NK-92 treated with Interleukin-12 subunit alpha and Interleukin-12 subunit beta, amount 100 ng/mL, for 24 hours (cell line): Measurements from ENCODE around the gene LGR4.
"Not testable (repeated sequence)": the region's sequence is repeated elsewhere in the genome, so short reads cannot be mapped to it uniquely, and the experiment has no call there.

Experiments used
- DNase-seq: peaks from one replicate; lab custom pipeline; 2025; lab: John Stamatoyannopoulos, UW

LGR4 gene, protein sequence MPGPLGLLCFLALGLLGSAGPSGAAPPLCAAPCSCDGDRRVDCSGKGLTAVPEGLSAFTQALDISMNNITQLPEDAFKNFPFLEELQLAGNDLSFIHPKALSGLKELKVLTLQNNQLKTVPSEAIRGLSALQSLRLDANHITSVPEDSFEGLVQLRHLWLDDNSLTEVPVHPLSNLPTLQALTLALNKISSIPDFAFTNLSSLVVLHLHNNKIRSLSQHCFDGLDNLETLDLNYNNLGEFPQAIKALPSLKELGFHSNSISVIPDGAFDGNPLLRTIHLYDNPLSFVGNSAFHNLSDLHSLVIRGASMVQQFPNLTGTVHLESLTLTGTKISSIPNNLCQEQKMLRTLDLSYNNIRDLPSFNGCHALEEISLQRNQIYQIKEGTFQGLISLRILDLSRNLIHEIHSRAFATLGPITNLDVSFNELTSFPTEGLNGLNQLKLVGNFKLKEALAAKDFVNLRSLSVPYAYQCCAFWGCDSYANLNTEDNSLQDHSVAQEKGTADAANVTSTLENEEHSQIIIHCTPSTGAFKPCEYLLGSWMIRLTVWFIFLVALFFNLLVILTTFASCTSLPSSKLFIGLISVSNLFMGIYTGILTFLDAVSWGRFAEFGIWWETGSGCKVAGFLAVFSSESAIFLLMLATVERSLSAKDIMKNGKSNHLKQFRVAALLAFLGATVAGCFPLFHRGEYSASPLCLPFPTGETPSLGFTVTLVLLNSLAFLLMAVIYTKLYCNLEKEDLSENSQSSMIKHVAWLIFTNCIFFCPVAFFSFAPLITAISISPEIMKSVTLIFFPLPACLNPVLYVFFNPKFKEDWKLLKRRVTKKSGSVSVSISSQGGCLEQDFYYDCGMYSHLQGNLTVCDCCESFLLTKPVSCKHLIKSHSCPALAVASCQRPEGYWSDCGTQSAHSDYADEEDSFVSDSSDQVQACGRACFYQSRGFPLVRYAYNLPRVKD

GRCh38 chr11:27472398-27473016 lies at the start of gene LGR4:
Gene LGR4, minus strand, starts transcription at chr11:27472790. Its CDS starts 488 bp downstream, at chr11:27472302.
- no peak for DNase-seq

- no peak for DNase-seq
Measured at GRCh38 chr11:27520226-27520625, 47.6 kb upstream of the LGR4 start.

GRCh38 chr11:27518518-27518917 lies 45.9 kb upstream of the LGR4 start:
- DNase-seq: no peak

DNA sequence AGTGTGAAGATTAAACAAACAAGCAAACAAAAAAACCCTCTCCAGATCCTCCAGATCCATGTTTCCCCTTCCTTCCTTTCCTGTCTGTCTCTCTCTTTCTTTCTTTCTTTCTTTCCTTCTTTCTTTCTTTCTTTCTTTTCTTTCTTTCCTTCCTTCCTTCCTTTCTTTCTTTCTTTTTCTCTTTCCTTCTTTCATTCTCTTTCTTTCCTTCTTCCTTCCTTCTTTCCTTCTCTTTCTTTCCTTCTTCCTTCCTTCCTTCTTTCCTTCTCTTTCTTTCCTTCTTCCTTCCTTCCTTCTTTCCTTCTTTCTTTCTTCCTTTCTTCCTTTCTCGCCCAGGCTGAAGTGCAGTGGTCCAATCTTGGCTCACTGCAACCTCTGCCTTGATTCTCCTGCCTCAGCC lies 44.9 kb upstream of the LGR4 start:
- not testable (repeated sequence) for DNase-seq

GRCh38 chr11:27514558-27514957 lies 42.0 kb upstream of the LGR4 start:
- DNase-seq: no peak

GRCh38 chr11:27514076-27514475 lies 41.5 kb upstream of the LGR4 start:
- DNase-seq: no peak

DNA sequence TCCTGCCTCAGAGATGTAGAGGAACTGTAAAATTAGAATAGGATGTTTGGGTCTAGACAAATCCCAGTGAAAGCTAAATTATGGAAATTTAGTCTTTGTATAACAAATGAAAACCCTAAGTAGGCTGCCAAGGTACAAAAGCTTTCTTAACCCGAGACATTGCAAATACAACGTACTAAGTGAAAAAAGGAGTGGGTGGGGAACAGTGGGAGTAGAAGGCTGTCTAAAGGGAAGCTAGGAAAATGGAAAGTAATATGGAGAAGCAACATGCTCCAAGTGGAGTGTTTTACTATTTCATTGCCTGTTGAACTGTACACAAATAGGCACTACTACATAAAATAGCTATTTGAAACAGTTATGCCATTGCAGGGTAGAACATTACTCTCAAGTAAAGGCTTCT lies 40.8 kb upstream of the LGR4 start:
- no peak for DNase-seq

- DNase-seq: no peak
Measured at GRCh38 chr11:27512238-27512637, 39.6 kb upstream of the LGR4 start.

GRCh38 chr11:27509908-27510307 lies 37.3 kb upstream of the LGR4 start:
- no peak for DNase-seq

GRCh38 chr11:27507557-27508322 lies 35.1 kb upstream of the LGR4 start:
- DNase-seq: no peak

DNA sequence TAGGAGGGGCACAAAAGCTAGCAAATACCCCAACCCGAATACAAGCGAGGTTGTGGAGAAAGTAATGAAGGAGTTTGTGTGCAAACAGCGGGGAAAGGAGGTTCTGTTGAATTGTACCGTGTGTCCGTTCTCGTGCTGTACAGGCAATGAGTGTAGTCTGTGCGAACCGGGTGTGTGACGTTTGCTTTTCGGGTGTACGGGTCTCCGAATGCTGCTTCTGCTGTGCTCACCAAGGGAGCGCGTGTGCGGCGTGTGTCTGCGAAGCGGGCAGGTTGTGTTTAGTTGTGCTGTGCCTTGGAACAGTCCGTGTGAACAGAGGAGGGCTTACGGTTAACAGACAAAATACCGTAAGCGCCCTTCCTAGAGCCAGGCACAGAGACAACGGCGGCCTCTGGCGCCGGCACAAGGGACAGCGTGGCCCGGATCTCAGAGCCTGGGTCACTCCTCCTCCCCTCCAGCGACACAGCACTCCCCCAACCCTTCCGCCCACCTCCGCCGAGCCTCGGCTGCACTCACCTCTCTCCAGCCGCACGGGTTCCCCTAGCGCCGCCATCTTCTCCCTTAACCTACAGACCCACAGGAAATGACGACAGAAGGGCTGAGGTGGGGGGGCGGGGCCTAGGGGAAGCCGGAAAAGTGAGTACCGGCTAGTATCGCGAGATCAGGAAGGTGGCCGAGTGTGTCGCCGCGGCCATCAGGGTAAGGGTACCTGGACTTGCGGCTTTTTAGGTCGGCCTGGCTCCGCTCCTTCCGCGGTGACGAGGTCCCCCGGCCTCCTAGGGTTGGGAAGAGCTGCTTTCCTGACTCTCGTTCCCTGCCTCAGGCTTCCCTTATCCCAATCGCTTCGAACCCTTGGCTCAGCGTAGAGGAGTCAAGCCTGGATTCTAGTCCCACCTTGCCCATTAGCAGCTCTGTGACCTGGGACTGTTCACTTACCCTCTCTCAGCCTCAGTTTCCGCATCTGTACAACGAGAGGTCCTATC lies 33.9 kb upstream of the LGR4 start, which contains the start of gene LIN7C:
TSS of gene LIN7C (minus strand) at position 570 of the 983 bp plus-strand sequence. CDS start at position 553, 17 bp downstream.
- peak; percentile 90 for DNase-seq

DNA sequence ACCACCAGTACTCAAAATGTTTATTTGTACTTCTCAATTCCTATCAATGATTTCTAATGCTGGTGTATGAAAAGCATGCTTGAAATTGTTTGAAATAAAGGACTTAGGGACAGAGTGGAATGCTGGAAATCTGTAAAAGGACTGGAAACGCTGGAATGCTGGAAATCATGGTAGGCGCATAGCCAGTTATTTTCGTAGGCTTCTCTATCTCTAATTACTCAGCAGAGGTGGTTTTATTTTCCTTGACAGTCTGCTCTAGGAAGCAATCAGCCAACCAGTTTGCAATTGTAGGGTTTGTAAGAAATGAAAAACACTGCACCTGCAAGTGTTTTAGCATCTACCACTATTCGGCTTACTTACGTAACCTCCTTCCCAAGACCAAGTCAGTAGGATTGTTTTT lies 33.2 kb upstream of the LGR4 start:
- DNase-seq: no peak

DNA sequence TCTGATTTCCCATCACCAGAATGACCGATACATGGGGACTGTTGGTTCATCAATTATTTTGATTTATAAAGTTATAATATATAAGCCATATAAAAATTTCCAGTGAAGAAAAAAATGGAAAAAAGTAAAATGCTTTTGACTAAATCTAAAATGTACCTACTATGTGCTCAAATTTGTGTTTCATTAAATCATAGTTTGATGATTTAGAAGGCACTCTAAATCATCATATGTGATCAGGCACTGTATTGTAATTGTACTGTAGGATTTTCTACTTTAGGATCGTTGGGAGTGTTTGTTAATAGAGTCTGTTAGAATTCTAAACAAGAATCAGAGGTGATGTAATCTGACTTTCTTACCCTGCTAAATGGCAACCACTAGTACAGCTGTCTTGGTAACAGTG lies 31.6 kb upstream of the LGR4 start:
- no peak for DNase-seq

DNA sequence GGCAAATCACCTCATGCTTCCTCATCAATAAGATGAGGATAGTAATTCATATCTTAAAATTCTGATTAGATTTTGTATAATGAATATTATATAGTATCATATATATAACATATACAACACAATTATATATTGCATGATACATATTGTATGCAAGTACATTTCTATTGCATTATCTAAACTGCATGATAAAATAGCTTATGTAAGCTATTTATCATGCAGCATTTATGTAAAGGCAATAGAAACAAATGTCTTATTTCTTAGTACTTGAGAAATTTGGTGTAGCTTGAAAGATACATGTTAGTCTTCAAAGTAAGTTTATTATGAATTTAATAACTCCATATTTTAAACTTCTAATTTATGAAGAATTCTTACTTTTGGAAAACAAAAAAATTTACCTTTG lies 28.5 kb upstream of the LGR4 start:
- no peak for DNase-seq

DNA sequence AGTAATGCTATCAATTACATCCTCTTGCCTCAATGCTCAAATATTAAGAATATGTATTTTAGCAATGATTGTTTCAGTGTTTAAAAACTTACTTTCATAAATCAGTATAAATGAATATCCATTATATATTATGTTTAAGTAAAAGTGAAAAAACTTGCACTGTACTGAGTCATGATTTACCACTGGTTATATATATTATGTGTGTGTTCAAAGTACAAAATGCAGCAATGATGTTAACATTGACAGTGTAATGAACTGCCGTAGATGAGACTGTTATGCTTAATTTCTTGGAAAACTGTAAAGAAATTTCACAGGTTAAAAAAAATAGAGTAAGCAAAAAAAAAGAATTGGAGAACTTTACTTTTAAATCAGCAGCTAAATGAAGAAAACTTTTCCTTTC lies 25.3 kb upstream of the LGR4 start:
- no peak for DNase-seq

- DNase-seq: no peak
Measured at GRCh38 chr11:27497284-27497866, 24.8 kb upstream of the LGR4 start.

DNA sequence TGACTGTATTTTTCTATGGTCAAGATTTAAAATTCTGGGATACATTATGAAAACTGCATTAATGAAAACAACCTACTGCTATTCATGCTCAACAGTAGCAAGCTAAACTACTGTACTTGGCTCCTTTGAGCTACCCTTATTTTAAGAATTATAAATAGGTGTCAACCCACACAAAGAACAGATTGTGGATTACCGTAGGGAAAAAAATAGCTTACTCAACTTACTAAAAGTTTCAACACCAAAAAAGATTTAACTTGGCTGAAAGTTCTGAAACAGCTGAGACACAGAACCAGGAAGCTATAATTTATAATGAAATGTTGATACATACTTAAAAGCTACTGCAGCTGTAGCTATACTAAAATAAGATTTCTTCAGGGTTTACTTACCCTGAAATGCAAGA lies 23.9 kb upstream of the LGR4 start:
- no peak for DNase-seq

- DNase-seq: no peak
Measured at GRCh38 chr11:27495710-27496300, 23.2 kb upstream of the LGR4 start.

DNA sequence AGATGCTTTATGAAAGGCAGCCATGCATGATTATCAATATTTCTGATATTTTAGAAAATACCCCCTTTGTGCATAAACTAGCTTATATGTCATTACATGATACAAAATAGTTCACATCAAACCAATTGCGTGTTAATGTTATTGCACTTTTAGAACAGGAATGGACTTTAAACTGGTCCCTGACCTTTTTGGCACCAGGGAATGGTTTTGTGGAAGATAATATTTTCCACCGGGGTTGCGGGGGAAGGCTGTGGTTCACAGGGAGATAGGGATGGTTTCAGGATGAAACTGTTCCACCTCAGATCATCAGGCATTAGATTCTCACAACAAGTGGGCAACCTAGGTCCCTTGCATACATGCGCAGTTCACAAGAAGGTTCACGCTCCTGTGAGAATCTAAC lies 16.5 kb upstream of the LGR4 start:
- no peak for DNase-seq

DNA sequence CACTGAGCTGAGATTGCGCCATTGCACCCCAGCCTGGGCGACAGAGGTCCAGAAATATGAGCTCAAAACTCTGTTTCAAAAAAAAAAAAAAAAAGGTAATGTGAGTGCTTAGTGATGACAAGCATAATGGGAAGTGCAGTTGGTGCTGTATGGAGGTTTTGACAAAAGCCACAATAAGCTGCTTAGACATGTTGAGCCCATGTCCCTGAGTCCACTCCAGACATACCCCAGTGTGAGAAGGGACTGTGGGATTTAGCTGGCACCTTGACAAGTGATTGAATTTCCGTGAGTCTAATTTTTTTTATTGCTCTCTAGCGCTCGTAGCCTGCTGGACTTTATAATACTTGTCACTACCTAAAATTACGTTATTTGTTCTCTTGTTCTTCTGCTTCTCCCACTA lies 15.1 kb upstream of the LGR4 start:
- no peak for DNase-seq
